HUES48 (cell line): ENCODE measurements around the gene VEZF1.

ENCODE experiments used
- H3K27ac ChIP-seq: one replicate; pipeline ENCODE4 v1.7.0; 2013; ENCODE audit warnings: low read depth, low read length, inconsistent platforms
- H3K27me3 ChIP-seq: 2 replicates; pipeline ENCODE4 v1.6.1; 2013; ENCODE audit warnings: mild to moderate bottlenecking, low read length; ENCODE audit not compliant: control insufficient read depth, insufficient read depth
- H3K36me3 ChIP-seq: 2 replicates; pipeline ENCODE4 v1.6.1; 2013; ENCODE audit warnings: low read length; ENCODE audit not compliant: control insufficient read depth, insufficient read depth
- H3K4me1 ChIP-seq: 2 replicates; pipeline ENCODE4 v1.6.1; 2013; ENCODE audit warnings: mild to moderate bottlenecking, low read length; ENCODE audit not compliant: control insufficient read depth, insufficient read depth
- H3K4me3 ChIP-seq: 2 replicates; pipeline ENCODE4 v1.5.1; 2013; ENCODE audit warnings: mild to moderate bottlenecking, low read depth, low read length
- H3K9ac ChIP-seq: 2 replicates; pipeline ENCODE4 v1.6.1; 2013; ENCODE audit warnings: mild to moderate bottlenecking, low read depth, low read length, moderate library complexity
- H3K9me3 ChIP-seq: 2 replicates; pipeline ENCODE4 v1.6.1; 2013; ENCODE audit warnings: low read length; ENCODE audit not compliant: control insufficient read depth, insufficient read depth

VEZF1 gene

DNA sequence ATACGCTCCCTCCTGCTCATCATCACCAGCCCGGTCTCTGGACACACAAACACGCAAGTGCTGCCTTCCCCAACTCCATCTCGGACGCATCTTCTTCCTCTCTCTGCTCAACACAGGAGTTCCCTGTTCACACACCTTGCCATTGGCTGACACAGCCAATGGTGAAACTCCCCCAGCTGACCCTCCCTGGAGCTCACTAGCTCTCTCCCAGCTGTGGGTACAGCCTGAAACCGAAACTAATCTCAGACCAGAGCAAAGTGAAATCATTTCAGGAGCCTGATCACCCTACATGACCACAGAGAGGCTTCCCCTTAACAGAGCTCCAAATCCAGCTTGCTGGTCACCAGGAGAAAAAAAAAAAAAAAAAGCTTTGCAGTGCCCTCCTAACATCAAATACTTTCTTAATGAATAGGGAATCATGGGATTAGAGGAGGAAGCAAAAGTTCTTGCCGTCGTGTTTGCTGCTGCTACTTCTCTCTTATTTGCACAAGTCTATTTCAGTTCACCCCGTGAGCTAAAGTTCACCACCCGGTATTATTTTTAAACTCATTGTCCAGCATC is 41.2 kb downstream of the VEZF1 start:
- Histone ChIP-seq H3K9ac (no peak overlapping the region), H3K4me1 (peaks cover 30% of the 10 kb centered on the region), H3K4me3 (no peak overlapping the region), H3K27me3 (no peaks in the 10 kb centered on the region), H3K27ac (no peak overlapping the region), H3K36me3 (no peaks in the 10 kb centered on the region), H3K9me3 (no peaks in the 10 kb centered on the region)

DNA sequence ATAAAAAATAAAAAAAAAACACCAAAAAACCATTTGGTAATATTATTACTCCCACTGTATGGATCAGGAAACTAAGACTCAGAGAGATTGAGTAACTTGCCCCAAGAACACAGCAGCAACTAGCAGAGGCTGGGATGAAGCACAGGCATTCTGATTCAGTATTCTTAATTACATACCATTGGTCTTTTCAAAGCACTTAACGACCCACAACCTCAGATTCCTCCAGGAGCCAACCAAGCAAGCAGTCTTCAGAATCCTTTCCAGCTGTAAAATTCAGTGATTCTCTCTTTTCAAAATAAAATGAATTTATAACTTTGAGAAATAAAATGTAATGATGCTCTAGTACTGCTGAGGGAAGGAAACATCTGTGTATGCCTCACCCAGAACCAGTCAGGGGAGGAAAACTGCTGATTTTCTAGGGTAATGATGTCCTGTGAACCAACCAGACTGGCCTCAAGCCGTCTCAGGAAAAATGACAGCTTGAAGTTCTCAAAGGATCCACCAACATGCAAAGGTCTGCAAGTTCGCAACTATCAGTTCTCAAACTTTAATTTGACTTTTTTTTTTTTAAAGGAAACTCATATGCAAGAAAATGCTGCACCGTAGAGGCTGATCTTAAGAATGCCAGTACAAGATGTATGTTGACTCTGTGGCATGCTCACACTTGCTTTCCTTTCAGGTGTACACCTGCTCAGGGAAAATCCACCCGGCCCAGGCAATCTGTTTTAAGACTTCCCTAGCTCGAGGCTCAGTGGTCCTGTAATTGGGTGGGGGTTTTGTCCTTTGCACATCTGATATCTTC is 41.9 kb downstream of the VEZF1 start:
- no peak overlapping the region for H3K9ac ChIP-seq
- peaks cover 30% of the 10 kb centered on the region for H3K4me1 ChIP-seq
- no peaks in the 10 kb centered on the region for H3K9me3 ChIP-seq
- no peak overlapping the region for H3K4me3 ChIP-seq
- no peaks in the 10 kb centered on the region for H3K36me3 ChIP-seq
- H3K27ac ChIP-seq, result peak overlapping the region; percentile 31
- H3K27me3 ChIP-seq, result no peaks in the 10 kb centered on the region

- no peaks in the 10 kb centered on the region for H3K36me3 ChIP-seq
- no peak overlapping the region for H3K9ac ChIP-seq
- no peaks in the 10 kb centered on the region for H3K9me3 ChIP-seq
- H3K4me3 ChIP-seq, result no peak overlapping the region
- peaks cover 30% of the 10 kb centered on the region for H3K4me1 ChIP-seq
- H3K27ac ChIP-seq, result no peak overlapping the region
- H3K27me3 ChIP-seq, result no peaks in the 10 kb centered on the region
These were observed 43.1 kb downstream of the VEZF1 start for GRCh38 chr17:57944908-57945307.

- H3K9ac ChIP-seq, result no peak overlapping the region
- H3K27me3 ChIP-seq, result no peaks in the 10 kb centered on the region
- H3K36me3 ChIP-seq, result no peaks in the 10 kb centered on the region
- H3K27ac ChIP-seq, result no peak overlapping the region
- H3K9me3 ChIP-seq, result no peaks in the 10 kb centered on the region
- H3K4me3 ChIP-seq, result no peak overlapping the region
- peaks cover 27% of the 10 kb centered on the region for H3K4me1 ChIP-seq
These were observed 44.4 kb downstream of the VEZF1 start for GRCh38 chr17:57943645-57944044.

DNA sequence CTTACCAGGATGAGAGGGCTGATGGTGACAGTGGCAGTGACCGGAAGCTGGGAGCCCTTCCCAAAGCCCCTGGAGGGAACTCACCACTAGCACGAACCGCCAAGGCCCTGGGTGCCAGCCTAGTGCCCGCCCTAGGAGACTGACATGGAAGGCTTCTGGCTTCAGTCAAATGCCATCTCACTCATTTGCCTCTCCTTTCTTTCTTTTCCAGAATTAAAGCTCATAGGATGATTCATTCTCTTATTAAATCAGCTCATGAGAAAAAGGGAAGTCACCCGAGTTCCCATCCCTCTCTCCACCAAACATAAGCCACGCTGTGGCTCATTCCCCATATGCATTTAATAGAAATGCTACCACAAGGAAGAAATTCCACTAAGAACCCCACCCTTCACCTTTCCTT is 44.9 kb downstream of the VEZF1 start:
- Histone ChIP-seq H3K4me3 (no peak overlapping the region), H3K9ac (no peak overlapping the region), H3K36me3 (no peaks in the 10 kb centered on the region), H3K4me1 (peaks cover 24% of the 10 kb centered on the region), H3K27ac (no peak overlapping the region), H3K27me3 (no peaks in the 10 kb centered on the region), H3K9me3 (no peaks in the 10 kb centered on the region)

DNA sequence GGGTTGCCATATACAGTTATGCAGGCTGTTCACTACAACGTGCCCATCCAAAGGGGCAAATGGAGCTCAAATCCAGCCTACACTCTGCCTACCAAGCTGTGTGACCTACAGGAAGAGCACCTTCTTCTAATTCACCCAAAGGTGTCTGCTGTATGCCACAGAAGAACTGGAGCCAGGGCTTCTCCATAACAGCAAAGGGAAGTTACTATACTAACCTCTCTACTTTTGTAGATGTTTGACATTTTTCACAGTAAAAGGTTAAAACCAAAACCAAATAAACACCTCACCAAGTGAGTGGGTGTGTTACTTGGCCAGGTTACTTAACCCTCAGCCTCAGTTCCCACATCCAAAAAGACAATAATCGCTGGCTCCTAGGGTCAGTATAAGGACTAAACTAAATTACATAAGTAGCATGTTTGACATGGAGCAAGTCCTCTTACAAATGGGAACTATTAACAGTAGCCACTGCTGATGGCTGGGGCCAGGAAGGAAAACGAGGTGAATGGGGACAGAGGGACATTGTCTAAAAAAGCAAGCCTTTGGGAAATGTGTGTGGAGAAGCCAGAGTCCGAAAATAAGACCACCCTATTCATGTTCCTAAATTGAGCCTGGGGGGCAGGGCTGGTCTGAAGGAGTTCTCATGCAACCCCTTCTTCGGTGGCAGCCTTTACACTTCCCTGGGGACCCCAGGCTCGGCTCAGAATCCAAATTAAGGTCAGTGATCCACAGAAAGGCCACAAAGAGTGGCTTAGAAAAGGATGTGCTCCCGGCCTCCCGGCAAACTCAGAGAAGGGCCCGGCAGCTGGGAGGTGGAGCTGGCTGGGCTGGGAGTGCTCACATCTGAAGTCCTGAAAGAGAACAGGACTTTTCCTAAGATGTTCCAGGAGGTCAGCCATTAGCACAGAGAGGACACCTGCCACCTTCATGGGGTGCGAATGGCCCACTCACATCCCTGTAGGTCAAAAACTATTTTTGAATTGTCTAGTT is 46.4 kb downstream of the VEZF1 start:
- no peak overlapping the region for H3K4me3 ChIP-seq
- H3K27ac ChIP-seq, result no peak overlapping the region
- no peaks in the 10 kb centered on the region for H3K9me3 ChIP-seq
- H3K27me3 ChIP-seq, result no peaks in the 10 kb centered on the region
- no peaks in the 10 kb centered on the region for H3K36me3 ChIP-seq
- peaks cover 15% of the 10 kb centered on the region for H3K4me1 ChIP-seq
- H3K9ac ChIP-seq, result no peak overlapping the region

DNA sequence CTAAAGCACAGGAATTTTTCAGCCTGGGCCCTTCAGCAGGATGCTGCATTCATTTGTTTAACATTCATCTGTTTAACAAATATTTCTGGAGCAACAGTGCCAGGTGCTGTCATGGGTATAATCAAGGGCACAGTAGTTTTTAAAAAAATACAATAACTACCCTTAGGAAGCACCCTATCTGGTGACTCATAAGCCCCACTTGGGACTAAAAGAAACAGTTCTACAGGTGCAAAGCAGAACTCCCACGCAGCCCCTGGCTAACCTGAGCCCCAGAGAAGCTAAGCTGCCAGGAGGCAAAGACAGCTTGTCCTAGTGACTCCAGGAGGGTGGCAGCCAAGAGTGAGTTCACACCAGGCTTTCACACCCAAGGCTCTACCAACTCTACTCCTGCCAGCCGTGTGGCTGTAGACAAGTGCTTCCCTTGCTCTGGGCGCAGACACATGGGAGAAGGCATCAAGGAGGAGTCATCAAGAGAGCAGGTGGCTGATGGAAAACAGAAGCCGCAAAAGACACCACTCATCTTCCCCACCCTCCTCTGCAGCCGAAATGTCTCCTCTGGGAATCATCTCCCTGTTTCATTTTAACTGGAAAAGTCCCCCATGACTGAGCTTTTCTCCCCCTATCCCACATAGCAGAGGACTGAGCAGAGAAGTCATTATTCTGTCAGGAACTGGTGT is 47.3 kb downstream of the VEZF1 start:
- Histone ChIP-seq H3K27me3 (no peaks in the 10 kb centered on the region), H3K4me1 (peaks cover 15% of the 10 kb centered on the region), H3K9ac (no peak overlapping the region), H3K27ac (no peak overlapping the region), H3K9me3 (no peaks in the 10 kb centered on the region), H3K4me3 (no peak overlapping the region), H3K36me3 (no peaks in the 10 kb centered on the region)

GRCh38 chr17:57940231-57940630 is 47.8 kb downstream of the VEZF1 start:
- Histone ChIP-seq H3K9me3 (no peaks in the 10 kb centered on the region), H3K4me3 (no peak overlapping the region), H3K27me3 (no peaks in the 10 kb centered on the region), H3K9ac (no peak overlapping the region), H3K4me1 (peaks cover 21% of the 10 kb centered on the region), H3K36me3 (no peaks in the 10 kb centered on the region), H3K27ac (no peak overlapping the region)

DNA sequence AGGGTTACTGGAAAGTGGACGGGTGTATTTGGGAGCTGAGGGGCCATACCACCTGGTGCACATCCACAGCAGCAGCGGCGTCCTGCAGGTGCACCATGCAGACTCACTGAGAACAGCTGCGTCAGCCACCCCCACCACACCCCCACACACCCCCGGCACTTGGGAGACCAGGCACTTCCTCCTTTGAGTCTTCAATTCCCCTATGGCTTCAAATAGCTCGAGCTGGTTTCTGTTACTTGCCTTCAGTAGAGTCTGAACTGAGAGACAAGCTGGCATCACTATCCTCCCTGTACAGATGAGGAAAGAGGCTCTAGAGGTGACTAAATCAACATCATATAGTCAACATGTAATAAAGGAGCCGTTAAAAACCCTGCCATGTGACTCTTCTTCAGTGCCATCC is 48.3 kb downstream of the VEZF1 start:
- Histone ChIP-seq H3K27me3 (no peaks in the 10 kb centered on the region), H3K9me3 (no peaks in the 10 kb centered on the region), H3K4me1 (peaks cover 25% of the 10 kb centered on the region), H3K36me3 (no peaks in the 10 kb centered on the region), H3K4me3 (no peak overlapping the region), H3K27ac (no peak overlapping the region), H3K9ac (no peak overlapping the region)

- no peaks in the 10 kb centered on the region for H3K36me3 ChIP-seq
- H3K4me1 ChIP-seq, result peaks cover 25% of the 10 kb centered on the region
- H3K9me3 ChIP-seq, result no peaks in the 10 kb centered on the region
- H3K27ac ChIP-seq, result no peak overlapping the region
- H3K9ac ChIP-seq, result no peak overlapping the region
- no peaks in the 10 kb centered on the region for H3K27me3 ChIP-seq
- H3K4me3 ChIP-seq, result no peak overlapping the region
These were observed 50.0 kb downstream of the VEZF1 start for GRCh38 chr17:57938061-57938502.
